HepG2 (cell line): ENCODE data around the gene CCL16. TPM values are rescaled to one million over a fixed set of nuclear protein-coding genes. Genes with fewer than 3 reads are reported as not detected.
A peak's percentile ranks its signal among the peaks of the same experiment; 100 is the strongest.

ENCODE experiments used
- ATAC-seq: fragments of 200-7000 bp; cut with Tn5 transposase; 3 replicates; pipeline ENCODE4 v1.9.1; 2020; ENCODE audit warnings: mild to moderate bottlenecking, moderate library complexity
- BruUV-seq: library from RNA; stranded (reverse); fragments of 400-500 nt; replicated peaks from 2 replicates; lab custom pipeline; 2021; lab: Mats Ljungman, UMichigan
- CTCF ChIA-PET: fragments of 300-600 bp; formaldehyde crosslinking; extraction: SDS; loops from one replicate; lab custom pipeline; 2021; ENCODE audit warnings: low total read pairs, inconsistent platforms, low intra/inter-chr PET ratio; lab: Yijun Ruan, JAX
- POLR2A ChIA-PET: fragments of 350-600 bp; sonication (Branson Sonifier 250); formaldehyde crosslinking; loops from one replicate; lab custom pipeline; 2020; ENCODE audit warnings: antibody characterized with exemption, inconsistent platforms; lab: Yijun Ruan, JAX
- DNase-seq: peaks from one replicate; pipeline ENCODE4 v3.0.0-alpha.2; 2015; ENCODE audit warnings: low spot score
- FAIRE-seq: peaks from 3 replicates; lab custom pipeline; 2011; peaks lifted over from hg19 to GRCh38; lab: Jason Lieb, UNC
- H2AFZ ChIP-seq: one replicate; pipeline ENCODE4 v1.6.1; 2011; ENCODE audit warnings: low read length, inconsistent platforms
- H3K27ac ChIP-seq: fragments of 300-600 bp; 3 replicates; pipeline ENCODE4 v1.8.0; 2011; ENCODE audit warnings: mixed run types, mild to moderate bottlenecking, mixed read lengths, low read length, inconsistent platforms; ENCODE audit not compliant: insufficient read depth; ENCODE audit errors: extremely low read length
- H3K27me3 ChIP-seq, 2 experiments: fragments of 200-600 bp in 1 of 2; 2 replicates in 1 of 2; 3 replicates in 1 of 2; pipeline versions ENCODE4 v1.6.0 to v1.8.0; 2011; ENCODE audit warnings: low read length in 2 of 2, mild to moderate bottlenecking in 2 of 2, moderate library complexity in 2 of 2, inconsistent platforms in 1 of 2; ENCODE audit not compliant: insufficient read depth in 2 of 2, control insufficient read depth in 1 of 2
- H3K36me3 ChIP-seq, 2 experiments: fragments of 200-600 bp in 1 of 2; replicated peaks in 1 of 2; 2 replicates in 1 of 2; 3 replicates in 1 of 2; pipeline versions ENCODE4 v1.5.1 to v1.8.0; 2011; ENCODE audit warnings: low read length in 2 of 2, inconsistent platforms in 1 of 2; ENCODE audit not compliant: insufficient read depth in 2 of 2, control insufficient read depth in 1 of 2
- H3K4me1 ChIP-seq: 2 replicates; pipeline ENCODE4 v1.5.1; 2012; ENCODE audit warnings: low read length, inconsistent platforms; ENCODE audit not compliant: insufficient read depth
- H3K4me2 ChIP-seq: 2 replicates; pipeline ENCODE4 v1.6.0; 2011; ENCODE audit warnings: low read depth, low read length, inconsistent platforms
- H3K4me3 ChIP-seq, 3 experiments: fragments of 200-600 bp in 1 of 3; sonication (generic), shearing (Covaris generic) in 1 of 3; replicated peaks in 1 of 3; 2 replicates each; pipeline ENCODE4 v1.5.1; 2011 to 2016; ENCODE audit warnings: low read length in 3 of 3, inconsistent platforms in 2 of 3, low read depth in 2 of 3, mild to moderate bottlenecking in 2 of 3, control low read depth in 1 of 3, mixed read lengths in 1 of 3; ENCODE audit not compliant: insufficient read depth in 1 of 3
- H3K79me2 ChIP-seq: one replicate; pipeline ENCODE4 v1.6.1; 2011; ENCODE audit warnings: low read length, inconsistent platforms; ENCODE audit not compliant: insufficient read depth
- H3K9ac ChIP-seq: 2 replicates; pipeline ENCODE4 v1.6.0; 2011; ENCODE audit warnings: mild to moderate bottlenecking, low read depth, low read length, inconsistent platforms; ENCODE audit not compliant: insufficient read depth
- H3K9me3 ChIP-seq: 2 replicates; pipeline ENCODE4 v1.5.1; 2012; ENCODE audit warnings: mild to moderate bottlenecking, low read length
- H4K20me1 ChIP-seq: 2 replicates; pipeline ENCODE4 v1.6.0; 2011; ENCODE audit warnings: inconsistent platforms, mild to moderate bottlenecking, low read length, moderate library complexity; ENCODE audit not compliant: insufficient read depth
- AKAP8 ChIP-seq: sonication (generic); formaldehyde crosslinking; IDR thresholded peaks from 2 replicates; pipeline ENCODE4 v1.5.1; 2020; ENCODE audit warnings: mild to moderate bottlenecking, missing genetic modification reagents
- CCAR2 ChIP-seq: fragments of 200-400 bp; formaldehyde crosslinking; optimal IDR thresholded peaks from 2 replicates; pipeline ENCODE3; 2018; ENCODE audit warnings: low read depth, mild to moderate bottlenecking, low read length, moderate library complexity
- CEBPB ChIP-seq: IDR thresholded peaks from 2 replicates; pipeline ENCODE4 v1.6.1; 2011; ENCODE audit warnings: low read depth, low read length, improper control_type of control experiment, borderline replicate concordance
- HMG20B ChIP-seq: conservative IDR thresholded peaks from 2 replicates; pipeline ENCODE4 v1.6.1; 2016; ENCODE audit warnings: missing genetic modification reagents, missing compliant biosample characterization
- MXD4 ChIP-seq: IDR thresholded peaks from 2 replicates; pipeline ENCODE4 v1.6.1; 2016; ENCODE audit warnings: mild to moderate bottlenecking, missing biosample characterization, missing genetic modification reagents
- NPAS2 ChIP-seq: sonication (generic); formaldehyde crosslinking; IDR thresholded peaks from 2 replicates; pipeline ENCODE4 v1.8.0; 2022; ENCODE audit warnings: mild to moderate bottlenecking, missing genetic modification reagents, borderline replicate concordance
- PAWR ChIP-seq: sonication (generic); formaldehyde crosslinking; IDR thresholded peaks from 2 replicates; pipeline ENCODE4 v1.4.0; 2020; ENCODE audit warnings: missing genetic modification reagents, mild to moderate bottlenecking, borderline replicate concordance
- STAG1 ChIP-seq: sonication (generic); formaldehyde crosslinking; IDR thresholded peaks from 2 replicates; pipeline ENCODE4 v1.4.0; 2020; ENCODE audit warnings: missing genetic modification reagents
- ZIK1 ChIP-seq: sonication (generic); formaldehyde crosslinking; IDR thresholded peaks from 2 replicates; pipeline ENCODE4 v1.5.0; 2020; ENCODE audit warnings: mild to moderate bottlenecking, low read depth, missing genetic modification reagents, borderline replicate concordance
- ZNF563 ChIP-seq: sonication (generic); formaldehyde crosslinking; IDR thresholded peaks from 2 replicates; pipeline ENCODE4 v1.8.0; 2022; ENCODE audit warnings: mild to moderate bottlenecking, moderate library complexity, missing genetic modification reagents
- WGBS: methylation state at CpG from one replicate; pipeline ENCODE4 v1.1.6; 2017; ENCODE audit warnings: low lambda C conversion rate; 5-methylcytosine and 5-hydroxymethylcytosine counted together
- in situ Hi-C: cut with HindIII; loops from 2 replicates; pipeline ENCODE4 v1.10.0; 2017; ENCODE audit warnings: low pct_unique_long_range_greater_than_20kb; ENCODE audit not compliant: extremely low pct_ligation_motif_present
- intact Hi-C: fragments of 100-400 bp; cut with micrococcal nuclease; formaldehyde crosslinking; loops from one replicate; pipeline ENCODE4 v1.10.0; 2022; ENCODE audit not compliant: unreplicated experiment
- polyA plus RNA-seq, 8 experiments: library from polyadenylated mRNA; depleted of rRNA in 3 of 8; stranded (reverse) in 7 of 8; unstranded in 1 of 8; fragments of >200 nt; fragmentation: Illumina TruSeq in 4 of 8; extraction: Trizol in 4 of 8; gene quantifications; 2 replicates each; pipeline versions ENCODE4 v1.2.1 to v1.2.3, GENCODE V29; 2011 to 2016; ENCODE audit warnings: low read depth in 4 of 8, missing spikeins in 1 of 8, mixed read lengths in 1 of 8; ENCODE audit not compliant: insufficient read depth in 1 of 8
- total RNA-seq, 5 experiments: library from RNA; depleted of rRNA; stranded (reverse); fragments of >200 nt; fragmentation: Illumina TruSeq; extraction: Trizol; gene quantifications; 2 replicates each; pipeline ENCODE4 v1.2.3, GENCODE V29; 2016; ENCODE audit warnings: low read depth in 1 of 5
- TF ChIP-seq, protein P1 (sequence below): sonication (generic); formaldehyde crosslinking; IDR thresholded peaks from 2 replicates; pipeline ENCODE4 v1.5.0; 2020; ENCODE audit warnings: mild to moderate bottlenecking, missing genetic modification reagents, moderate library complexity
- TF ChIP-seq, protein P2 (sequence below): sonication (generic); formaldehyde crosslinking; conservative IDR thresholded peaks from 2 replicates; pipeline ENCODE4 v1.8.0; 2022; ENCODE audit warnings: mild to moderate bottlenecking, moderate library complexity, missing genetic modification reagents
- TF ChIP-seq, protein P3 (sequence below): sonication (generic); formaldehyde crosslinking; IDR thresholded peaks from 2 replicates; pipeline ENCODE4 v1.5.0; 2020; ENCODE audit warnings: missing genetic modification reagents

Gene CCL16
- total and polyA plus RNA-seq, 2 of the 13 experiments (the other 11 are each of a cell fraction or from before 2014, with no cell fraction given), result 2.0 to 14.7 TPM

DNA sequence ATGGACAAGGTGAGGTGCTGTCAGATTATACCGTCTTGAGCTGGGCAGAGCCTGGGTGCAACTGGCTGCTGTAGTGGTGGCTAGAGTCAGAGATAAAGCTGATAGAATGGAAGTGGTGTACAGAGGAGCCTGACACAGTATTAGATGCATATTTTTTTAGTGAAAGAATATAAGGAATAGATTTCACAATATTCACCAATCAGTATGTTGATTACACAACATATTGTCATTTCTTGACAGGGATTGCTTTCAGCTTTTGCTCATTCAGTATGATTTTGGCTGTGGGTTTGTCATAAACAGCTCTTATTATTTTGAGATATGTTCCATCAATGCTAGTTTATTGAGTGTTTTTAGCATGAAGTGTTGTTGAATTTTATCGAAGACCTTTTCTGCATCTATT lies 38.1 kb upstream of the CCL16 start:
- no peak overlapping the region for H3K9ac ChIP-seq
- no peak overlapping the region for H3K4me2 ChIP-seq
- POLR2A ChIA-PET, result interaction anchor here (0.5 kb wide), 1 partner anchor 13 kb away, joined by 3 read pairs; no protein-coding TSS in a partner anchor
- H3K9me3 ChIP-seq, result no peaks in the 10 kb centered on the region
- H3K79me2 ChIP-seq, result no peaks in the 10 kb centered on the region
- no peak overlapping the region for H3K4me3 ChIP-seq
- in situ Hi-C loops, result no loop called here
- H3K27ac ChIP-seq, result no peak overlapping the region
- FAIRE-seq (no peak), ATAC-seq (no peak), DNase-seq (no peak)
- CTCF ChIA-PET, result no interaction called here
- 35% methylated on average over 2 of the region's 2 CpGs for WGBS
- intact Hi-C loops, result no loop called here
- peaks cover 8% of the 10 kb centered on the region; the same call in 1 of the 2 replicates for H3K4me1 ChIP-seq
- H4K20me1 ChIP-seq, result no peaks in the 10 kb centered on the region
- H3K36me3 ChIP-seq, result no peaks in the 10 kb centered on the region
- TF ChIP-seq NPAS2 (no peak), ZNF563 (CRISPR knock-in tag) (no peak), CEBPB (peak; percentile 72), AKAP8 (no peak), MXD4 (no peak), PAWR (CRISPR knock-in tag) (no peak)
- TF ChIP-seq, all 625 proteins: peak for 1
- H3K27me3 ChIP-seq, result no peaks in the 10 kb centered on the region; a peak in 1 of 5 replicates
- no peak overlapping the region for H2AFZ ChIP-seq
- no TSS peak for BruUV-seq

DNA sequence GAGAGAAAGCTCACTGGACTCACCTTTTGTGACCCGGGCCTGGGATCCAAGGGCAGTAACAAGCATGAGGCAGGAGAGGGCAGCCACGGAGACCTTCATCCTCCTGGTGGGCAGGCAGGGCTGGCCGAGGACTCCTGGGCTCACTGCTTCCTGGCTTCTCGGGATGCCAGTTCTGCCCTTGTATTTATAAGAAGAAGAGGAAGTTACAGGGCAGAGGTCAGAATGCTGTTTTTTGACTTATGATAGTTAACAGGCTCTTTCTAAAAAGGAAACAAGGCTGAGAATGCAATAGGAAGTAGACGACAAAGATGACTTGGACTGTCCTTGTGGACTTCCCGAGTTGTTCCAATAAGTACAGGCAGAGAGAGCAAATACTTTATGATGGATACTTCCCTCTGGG lies 36.5 kb upstream of the CCL16 start, which contains the start of gene CCL23:
Gene CCL23, minus strand, starts transcription at position 174 of the 400 bp plus-strand sequence. Its CDS starts 75 bp downstream, at position 99.
- no peak for FAIRE-seq
- no TSS peak for BruUV-seq
- in situ Hi-C loops, result no loop called here

More for the DNA sequence above, 36.5 kb upstream of the CCL16 start, which contains the start of gene CCL23:
- ChIA-PET CTCF (no interaction called here), POLR2A (interaction anchor here (0.7 kb wide), 1 partner anchor 48 kb away, joined by 5 read pairs; no protein-coding TSS in a partner anchor)
- WGBS, result 26% methylated on average over 5 of the region's 6 CpGs
- no peak for DNase-seq
- Histone ChIP-seq H3K36me3 (no peaks in the 10 kb centered on the region), H3K9me3 (no peaks in the 10 kb centered on the region), H3K79me2 (no peaks in the 10 kb centered on the region), H3K4me1 (peaks cover 8% of the 10 kb centered on the region; the same call in 1 of the 2 replicates), H3K4me2 (no peak within 1 kb of the TSS), H3K9ac (no peak within 1 kb of the TSS), H3K4me3 (no peak within 1 kb of the TSS), H3K27ac (no peak within 1 kb of the TSS), H2AFZ (no peak within 1 kb of the TSS), H3K27me3 (no peaks in the 10 kb centered on the region; a peak in 1 of 5 replicates), H4K20me1 (no peaks in the 10 kb centered on the region)
- intact Hi-C loops, result no loop called here
- TF ChIP-seq CCAR2, result no peak
- TF ChIP-seq STAG1, result peak; percentile 11; the same call in 1 of the 2 replicates
- TF ChIP-seq HMG20B (CRISPR knock-in tag), result no peak
- no peak for TF ChIP-seq ZIK1 (CRISPR knock-in tag)
- TF ChIP-seq, protein P1, sequence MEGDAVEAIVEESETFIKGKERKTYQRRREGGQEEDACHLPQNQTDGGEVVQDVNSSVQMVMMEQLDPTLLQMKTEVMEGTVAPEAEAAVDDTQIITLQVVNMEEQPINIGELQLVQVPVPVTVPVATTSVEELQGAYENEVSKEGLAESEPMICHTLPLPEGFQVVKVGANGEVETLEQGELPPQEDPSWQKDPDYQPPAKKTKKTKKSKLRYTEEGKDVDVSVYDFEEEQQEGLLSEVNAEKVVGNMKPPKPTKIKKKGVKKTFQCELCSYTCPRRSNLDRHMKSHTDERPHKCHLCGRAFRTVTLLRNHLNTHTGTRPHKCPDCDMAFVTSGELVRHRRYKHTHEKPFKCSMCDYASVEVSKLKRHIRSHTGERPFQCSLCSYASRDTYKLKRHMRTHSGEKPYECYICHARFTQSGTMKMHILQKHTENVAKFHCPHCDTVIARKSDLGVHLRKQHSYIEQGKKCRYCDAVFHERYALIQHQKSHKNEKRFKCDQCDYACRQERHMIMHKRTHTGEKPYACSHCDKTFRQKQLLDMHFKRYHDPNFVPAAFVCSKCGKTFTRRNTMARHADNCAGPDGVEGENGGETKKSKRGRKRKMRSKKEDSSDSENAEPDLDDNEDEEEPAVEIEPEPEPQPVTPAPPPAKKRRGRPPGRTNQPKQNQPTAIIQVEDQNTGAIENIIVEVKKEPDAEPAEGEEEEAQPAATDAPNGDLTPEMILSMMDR, result peak; percentile 25; the same call in 1 of the 2 replicates
- TF ChIP-seq, protein P2, sequence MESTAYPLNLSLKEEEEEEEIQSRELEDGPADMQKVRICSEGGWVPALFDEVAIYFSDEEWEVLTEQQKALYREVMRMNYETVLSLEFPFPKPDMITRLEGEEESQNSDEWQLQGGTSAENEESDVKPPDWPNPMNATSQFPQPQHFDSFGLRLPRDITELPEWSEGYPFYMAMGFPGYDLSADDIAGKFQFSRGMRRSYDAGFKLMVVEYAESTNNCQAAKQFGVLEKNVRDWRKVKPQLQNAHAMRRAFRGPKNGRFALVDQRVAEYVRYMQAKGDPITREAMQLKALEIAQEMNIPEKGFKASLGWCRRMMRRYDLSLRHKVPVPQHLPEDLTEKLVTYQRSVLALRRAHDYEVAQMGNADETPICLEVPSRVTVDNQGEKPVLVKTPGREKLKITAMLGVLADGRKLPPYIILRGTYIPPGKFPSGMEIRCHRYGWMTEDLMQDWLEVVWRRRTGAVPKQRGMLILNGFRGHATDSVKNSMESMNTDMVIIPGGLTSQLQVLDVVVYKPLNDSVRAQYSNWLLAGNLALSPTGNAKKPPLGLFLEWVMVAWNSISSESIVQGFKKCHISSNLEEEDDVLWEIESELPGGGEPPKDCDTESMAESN (CRISPR knock-in tag), result no peak
- TF ChIP-seq, protein P3, sequence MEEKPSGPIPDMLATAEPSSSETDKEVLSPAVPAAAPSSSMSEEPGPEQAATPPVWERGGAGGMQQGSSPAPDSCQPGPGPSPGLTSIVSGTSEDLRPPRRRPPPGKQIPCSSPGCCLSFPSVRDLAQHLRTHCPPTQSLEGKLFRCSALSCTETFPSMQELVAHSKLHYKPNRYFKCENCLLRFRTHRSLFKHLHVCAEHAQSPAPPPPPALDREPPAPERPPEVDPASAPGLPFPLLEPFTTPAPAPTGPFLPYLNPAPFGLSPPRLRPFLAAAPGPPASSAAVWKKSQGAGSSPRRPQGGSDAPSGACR (CRISPR knock-in tag), result no peak
- ATAC-seq, result peak; percentile 86
